ENCODE data around the gene ATP10B.

The ATP10B gene

GRCh38 chr5:160638161-160638742, 213.8 kb downstream of the ATP10B start:
- no peak for DNase-seq (ENCODE audit: low read depth in 2 of 2)

GRCh38 chr5:160637357-160638090, 214.5 kb downstream of the ATP10B start:
- no peak for DNase-seq (ENCODE audit: low read depth in 2 of 2)

- no peak for DNase-seq (ENCODE audit: low read depth in 2 of 2)
Observed at GRCh38 chr5:160635663-160636062, 216.3 kb downstream of the ATP10B start.

GRCh38 chr5:160635046-160635445, 217.0 kb downstream of the ATP10B start:
- no peak for DNase-seq (ENCODE audit: low read depth in 2 of 2)

GRCh38 chr5:160629003-160629402, 223.0 kb downstream of the ATP10B start:
- DNase-seq (ENCODE audit: low read depth in 2 of 2), result no peak

GRCh38 chr5:160628619-160628968, 223.4 kb downstream of the ATP10B start:
- DNase-seq (ENCODE audit: low read depth in 2 of 2), result no peak

- no peak for DNase-seq (ENCODE audit: low read depth in 2 of 2)
Observed at GRCh38 chr5:160627921-160628618, 223.9 kb downstream of the ATP10B start.

- no peak for DNase-seq (ENCODE audit: low read depth in 2 of 2)
Observed at GRCh38 chr5:160626322-160626721, 225.7 kb downstream of the ATP10B start.

GRCh38 chr5:160621526-160621925, 230.5 kb downstream of the ATP10B start:
- no peak for DNase-seq (ENCODE audit: low read depth in 2 of 2)

GRCh38 chr5:160620401-160620800, 231.6 kb downstream of the ATP10B start:
- no peak for DNase-seq (ENCODE audit: low read depth in 2 of 2)

- no peak for DNase-seq (ENCODE audit: low read depth in 2 of 2)
Observed at GRCh38 chr5:160619381-160619780, 232.6 kb downstream of the ATP10B start.

- DNase-seq (ENCODE audit: low read depth in 2 of 2), result no peak
Observed at GRCh38 chr5:160618286-160618685, 233.7 kb downstream of the ATP10B start.

- no peak for DNase-seq (ENCODE audit: low read depth in 2 of 2)
Observed at GRCh38 chr5:160616712-160617497, 235.1 kb downstream of the ATP10B start.

GRCh38 chr5:160614136-160614535, 237.9 kb downstream of the ATP10B start:
- DNase-seq (ENCODE audit: low read depth in 2 of 2), result no peak

- no peak for DNase-seq (ENCODE audit: low read depth in 2 of 2)
Observed at GRCh38 chr5:160605266-160605665, 246.7 kb downstream of the ATP10B start.

- DNase-seq (ENCODE audit: low read depth in 2 of 2), result no peak
Observed at GRCh38 chr5:160604484-160604883, 247.5 kb downstream of the ATP10B start.

GRCh38 chr5:160602744-160603143, 249.3 kb downstream of the ATP10B start:
- no peak for DNase-seq (ENCODE audit: low read depth in 2 of 2)

GRCh38 chr5:160601046-160601445, 251.0 kb downstream of the ATP10B start:
- no peak for DNase-seq (ENCODE audit: low read depth in 2 of 2)

GRCh38 chr5:160573318-160573717, 278.7 kb downstream of the ATP10B start:
- no peak for DNase-seq (ENCODE audit: low read depth in 2 of 2)

GRCh38 chr5:160567031-160567705, 284.8 kb downstream of the ATP10B start:
- no peak for DNase-seq (ENCODE audit: low read depth in 2 of 2)

GRCh38 chr5:160565376-160565775, 286.6 kb downstream of the ATP10B start:
- DNase-seq (ENCODE audit: low read depth in 2 of 2), result no peak

GRCh38 chr5:160556846-160557245, 295.2 kb downstream of the ATP10B start:
- DNase-seq (ENCODE audit: low read depth in 2 of 2), result no peak
